HepG2 (cell line): ENCODE measurements around the gene CALD1. TPM values are rescaled to one million over a fixed set of nuclear protein-coding genes. Genes with fewer than 3 reads are reported as not detected.

Experiments used
- ATAC-seq: fragments of 200-7000 bp; cut with Tn5 transposase; 3 replicates; pipeline ENCODE4 v1.9.1; 2020; ENCODE audit warnings: mild to moderate bottlenecking, moderate library complexity
- BruUV-seq: library from RNA; stranded (reverse); fragments of 400-500 nt; replicated peaks from 2 replicates; lab custom pipeline; 2021; lab: Mats Ljungman, UMichigan
- CTCF ChIA-PET: fragments of 300-600 bp; formaldehyde crosslinking; extraction: SDS; loops from one replicate; lab custom pipeline; 2021; ENCODE audit warnings: low total read pairs, inconsistent platforms, low intra/inter-chr PET ratio; lab: Yijun Ruan, JAX
- POLR2A ChIA-PET: fragments of 350-600 bp; sonication (Branson Sonifier 250); formaldehyde crosslinking; loops from one replicate; lab custom pipeline; 2020; ENCODE audit warnings: antibody characterized with exemption, inconsistent platforms; lab: Yijun Ruan, JAX
- DNase-seq: peaks from one replicate; pipeline ENCODE4 v3.0.0-alpha.2; 2015; ENCODE audit warnings: low spot score
- FAIRE-seq: peaks from 3 replicates; lab custom pipeline; 2011; peaks lifted over from hg19 to GRCh38; lab: Jason Lieb, UNC
- H2AFZ ChIP-seq: one replicate; pipeline ENCODE4 v1.6.1; 2011; ENCODE audit warnings: low read length, inconsistent platforms
- H3K27ac ChIP-seq: fragments of 300-600 bp; 3 replicates; pipeline ENCODE4 v1.8.0; 2011; ENCODE audit warnings: mixed run types, mild to moderate bottlenecking, mixed read lengths, low read length, inconsistent platforms; ENCODE audit not compliant: insufficient read depth; ENCODE audit errors: extremely low read length
- H3K27me3 ChIP-seq, 2 experiments: fragments of 200-600 bp in 1 of 2; 2 replicates in 1 of 2; 3 replicates in 1 of 2; pipeline versions ENCODE4 v1.6.0 to v1.8.0; 2011; ENCODE audit warnings: low read length in 2 of 2, mild to moderate bottlenecking in 2 of 2, moderate library complexity in 2 of 2, inconsistent platforms in 1 of 2; ENCODE audit not compliant: insufficient read depth in 2 of 2, control insufficient read depth in 1 of 2
- H3K36me3 ChIP-seq, 2 experiments: fragments of 200-600 bp in 1 of 2; replicated peaks in 1 of 2; 2 replicates in 1 of 2; 3 replicates in 1 of 2; pipeline versions ENCODE4 v1.5.1 to v1.8.0; 2011; ENCODE audit warnings: low read length in 2 of 2, inconsistent platforms in 1 of 2; ENCODE audit not compliant: insufficient read depth in 2 of 2, control insufficient read depth in 1 of 2
- H3K4me1 ChIP-seq: 2 replicates; pipeline ENCODE4 v1.5.1; 2012; ENCODE audit warnings: low read length, inconsistent platforms; ENCODE audit not compliant: insufficient read depth
- H3K4me2 ChIP-seq: 2 replicates; pipeline ENCODE4 v1.6.0; 2011; ENCODE audit warnings: low read depth, low read length, inconsistent platforms
- H3K4me3 ChIP-seq, 3 experiments: fragments of 200-600 bp in 1 of 3; sonication (generic), shearing (Covaris generic) in 1 of 3; replicated peaks in 1 of 3; 2 replicates each; pipeline ENCODE4 v1.5.1; 2011 to 2016; ENCODE audit warnings: low read length in 3 of 3, inconsistent platforms in 2 of 3, low read depth in 2 of 3, mild to moderate bottlenecking in 2 of 3, control low read depth in 1 of 3, mixed read lengths in 1 of 3; ENCODE audit not compliant: insufficient read depth in 1 of 3
- H3K79me2 ChIP-seq: one replicate; pipeline ENCODE4 v1.6.1; 2011; ENCODE audit warnings: low read length, inconsistent platforms; ENCODE audit not compliant: insufficient read depth
- H3K9ac ChIP-seq: 2 replicates; pipeline ENCODE4 v1.6.0; 2011; ENCODE audit warnings: mild to moderate bottlenecking, low read depth, low read length, inconsistent platforms; ENCODE audit not compliant: insufficient read depth
- H3K9me3 ChIP-seq: 2 replicates; pipeline ENCODE4 v1.5.1; 2012; ENCODE audit warnings: mild to moderate bottlenecking, low read length
- H4K20me1 ChIP-seq: 2 replicates; pipeline ENCODE4 v1.6.0; 2011; ENCODE audit warnings: inconsistent platforms, mild to moderate bottlenecking, low read length, moderate library complexity; ENCODE audit not compliant: insufficient read depth
- ARNT2 ChIP-seq: sonication (generic); formaldehyde crosslinking; IDR thresholded peaks from 2 replicates; pipeline ENCODE4 v1.8.0; 2022; ENCODE audit warnings: mild to moderate bottlenecking, low read depth, missing genetic modification reagents, moderate library complexity
- GLI4 ChIP-seq: sonication (generic); formaldehyde crosslinking; IDR thresholded peaks from 2 replicates; pipeline ENCODE4 v1.5.1; 2020; ENCODE audit warnings: missing genetic modification reagents, mild to moderate bottlenecking, moderate library complexity, borderline replicate concordance
- MATR3 ChIP-seq: sonication (generic); formaldehyde crosslinking; IDR thresholded peaks from 2 replicates; pipeline ENCODE4 v1.4.0; 2020; ENCODE audit warnings: missing genetic modification reagents
- MED1 ChIP-seq: sonication (generic); formaldehyde crosslinking; IDR thresholded peaks from 2 replicates; pipeline ENCODE4 v1.4.0; 2020; ENCODE audit warnings: missing genetic modification reagents
- PATZ1 ChIP-seq: sonication (generic); formaldehyde crosslinking; IDR thresholded peaks from 2 replicates; pipeline ENCODE4 v1.4.0; 2020; ENCODE audit warnings: missing genetic modification reagents
- RARA ChIP-seq: IDR thresholded peaks from 2 replicates; pipeline ENCODE4 v1.6.1; 2016; ENCODE audit warnings: missing genetic modification reagents, missing compliant biosample characterization
- RORA ChIP-seq: sonication (generic); formaldehyde crosslinking; IDR thresholded peaks from 2 replicates; pipeline ENCODE4 v1.5.0; 2020; ENCODE audit warnings: mild to moderate bottlenecking, missing genetic modification reagents, moderate library complexity
- SRSF1 ChIP-seq: fragments of 200-400 bp; formaldehyde crosslinking; optimal IDR thresholded peaks from 2 replicates; pipeline ENCODE3; 2017; ENCODE audit warnings: mild to moderate bottlenecking, low read depth, low read length, moderate library complexity
- ZFP91 ChIP-seq: sonication (generic); formaldehyde crosslinking; IDR thresholded peaks from 2 replicates; pipeline ENCODE4 v1.9.0; 2022; ENCODE audit warnings: missing genetic modification reagents, mild to moderate bottlenecking, borderline replicate concordance
- ZNF160 ChIP-seq: sonication (generic); formaldehyde crosslinking; IDR thresholded peaks from 2 replicates; pipeline ENCODE4 v1.8.0; 2022; ENCODE audit warnings: mild to moderate bottlenecking, inconsistent platforms, missing genetic modification reagents
- ZNF441 ChIP-seq: sonication (generic); formaldehyde crosslinking; IDR thresholded peaks from 2 replicates; pipeline ENCODE4 v1.7.0; 2021; ENCODE audit warnings: missing genetic modification reagents, borderline replicate concordance
- ZNF484 ChIP-seq: sonication (generic); formaldehyde crosslinking; IDR thresholded peaks from 2 replicates; pipeline ENCODE4 v1.5.1; 2020; ENCODE audit warnings: mild to moderate bottlenecking, low read depth, missing genetic modification reagents, borderline replicate concordance
- ZNF567 ChIP-seq: sonication (generic); formaldehyde crosslinking; IDR thresholded peaks from 2 replicates; pipeline ENCODE4 v1.8.1; 2023; ENCODE audit warnings: mild to moderate bottlenecking, missing genetic modification reagents, borderline replicate concordance
- ZNF569 ChIP-seq: sonication (generic); formaldehyde crosslinking; IDR thresholded peaks from 2 replicates; pipeline ENCODE4 v1.5.0; 2020; ENCODE audit warnings: mild to moderate bottlenecking, missing genetic modification reagents, moderate library complexity, borderline replicate concordance
- ZNF607 ChIP-seq: sonication (generic); formaldehyde crosslinking; IDR thresholded peaks from 2 replicates; pipeline ENCODE4 v1.5.1; 2020; ENCODE audit warnings: missing genetic modification reagents, mild to moderate bottlenecking, borderline replicate concordance
- WGBS: methylation state at CpG from one replicate; pipeline ENCODE4 v1.1.6; 2017; ENCODE audit warnings: low lambda C conversion rate; 5-methylcytosine and 5-hydroxymethylcytosine counted together
- in situ Hi-C: cut with HindIII; loops from 2 replicates; pipeline ENCODE4 v1.10.0; 2017; ENCODE audit warnings: low pct_unique_long_range_greater_than_20kb; ENCODE audit not compliant: extremely low pct_ligation_motif_present
- intact Hi-C: fragments of 100-400 bp; cut with micrococcal nuclease; formaldehyde crosslinking; loops from one replicate; pipeline ENCODE4 v1.10.0; 2022; ENCODE audit not compliant: unreplicated experiment
- polyA plus RNA-seq, 8 experiments: library from polyadenylated mRNA; depleted of rRNA in 3 of 8; stranded (reverse) in 7 of 8; unstranded in 1 of 8; fragments of >200 nt; fragmentation: Illumina TruSeq in 4 of 8; extraction: Trizol in 4 of 8; gene quantifications; 2 replicates each; pipeline versions ENCODE4 v1.2.1 to v1.2.3, GENCODE V29; 2011 to 2016; ENCODE audit warnings: low read depth in 4 of 8, missing spikeins in 1 of 8, mixed read lengths in 1 of 8; ENCODE audit not compliant: insufficient read depth in 1 of 8
- total RNA-seq, 5 experiments: library from RNA; depleted of rRNA; stranded (reverse); fragments of >200 nt; fragmentation: Illumina TruSeq; extraction: Trizol; gene quantifications; 2 replicates each; pipeline ENCODE4 v1.2.3, GENCODE V29; 2016; ENCODE audit warnings: low read depth in 1 of 5

CALD1 gene
- total and polyA plus RNA-seq, 2 of the 13 experiments (the other 11 are each of a cell fraction or from before 2014, with no cell fraction given): 53.0 to 112 TPM

- in situ Hi-C loops: no loop called here
- 100% methylated on average over 1 of the region's 1 CpG for WGBS
- no peaks in the 10 kb centered on the region for H3K27me3 ChIP-seq
- BruUV-seq: no TSS peak
- peaks cover 6 to 34% of the 10 kb centered on the region in 2 experiments for H3K36me3 ChIP-seq
- CTCF ChIA-PET: no interaction called here
- ATAC-seq (no peak), DNase-seq (no peak), FAIRE-seq (no peak)
- H3K9ac ChIP-seq: no peak overlapping the region
- H3K4me3 ChIP-seq: no peak overlapping the region
- TF ChIP-seq ZNF441 (CRISPR knock-in tag) (no peak), PATZ1 (CRISPR knock-in tag) (no peak), SRSF1 (no peak), MATR3 (CRISPR knock-in tag) (no peak), RARA (no peak), GLI4 (CRISPR knock-in tag) (no peak), ARNT2 (CRISPR knock-in tag) (no peak), MED1 (no peak), ZNF569 (CRISPR knock-in tag) (no peak), ZNF160 (no peak), ZNF567 (CRISPR knock-in tag) (no peak), ZNF484 (no peak), RORA (CRISPR knock-in tag) (no peak), ZFP91 (CRISPR knock-in tag) (no peak), ZNF607 (CRISPR knock-in tag) (no peak)
- intact Hi-C loops: no loop called here
- no peak overlapping the region for H2AFZ ChIP-seq
- H3K27ac ChIP-seq: no peak overlapping the region
- POLR2A ChIA-PET: no interaction called here
- H3K4me2 ChIP-seq: no peak overlapping the region
- H3K4me1 ChIP-seq: no peaks in the 10 kb centered on the region
- H3K79me2 ChIP-seq: peaks cover 53% of the 10 kb centered on the region
- H4K20me1 ChIP-seq: no peaks in the 10 kb centered on the region
- no peaks in the 10 kb centered on the region for H3K9me3 ChIP-seq
Observed at GRCh38 chr7:134926396-134926795, 147.0 kb downstream of the CALD1 start.
